ENCODE results near the gene C3orf49.

C3orf49 gene

GRCh38 chr3:63851287-63851686, 32.2 kb downstream of the C3orf49 start:
- no peak for DNase-seq (ENCODE audit: low spot score)

DNA sequence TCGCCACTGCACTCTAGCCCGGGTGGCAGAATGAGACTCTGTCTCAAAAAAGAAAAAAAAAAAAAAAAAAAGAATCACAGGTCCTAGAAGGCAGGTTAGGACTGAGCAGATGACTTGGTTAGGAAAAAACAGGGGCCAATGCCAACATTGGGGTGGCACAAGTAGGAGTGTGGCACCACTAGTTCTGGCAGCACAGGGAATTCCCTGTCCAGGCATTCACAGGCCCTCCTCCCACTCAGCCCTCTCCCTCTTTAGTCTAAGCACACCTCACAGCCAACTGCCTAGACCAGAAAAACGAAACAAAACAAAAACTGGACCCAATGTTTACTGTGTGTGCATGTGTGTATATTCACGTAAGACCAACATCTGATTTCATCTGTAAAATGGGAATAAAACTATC, 34.0 kb downstream of the C3orf49 start:
- DNase-seq (ENCODE audit: low spot score), result no peak

DNA sequence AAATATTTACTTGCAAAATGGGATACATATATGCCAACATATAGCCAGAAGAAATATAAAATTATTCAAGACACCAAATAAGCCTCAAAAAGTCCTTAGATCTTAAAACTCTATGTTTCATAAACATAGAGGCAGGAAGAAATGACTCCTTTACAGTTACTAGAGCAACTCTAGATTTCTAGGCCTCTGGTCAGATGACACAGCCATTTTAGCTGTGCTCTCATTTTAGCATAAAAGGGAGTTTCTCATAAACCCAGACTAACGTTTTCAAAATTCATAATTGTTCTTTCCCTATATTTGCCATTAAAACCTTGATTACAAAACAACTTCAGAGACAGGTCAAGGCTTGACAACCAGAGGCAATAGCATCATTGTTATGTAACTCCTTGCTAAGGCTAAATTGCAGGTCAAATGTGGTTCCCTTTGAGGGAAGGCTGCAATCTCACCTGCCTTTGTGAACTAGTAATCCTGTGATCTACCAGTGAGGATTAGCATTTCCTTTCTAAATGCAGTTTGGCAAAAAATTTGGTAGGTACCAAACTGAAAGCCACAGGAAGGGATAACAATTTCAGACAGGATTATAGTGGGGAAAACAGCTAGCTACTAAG, 36.3 kb downstream of the C3orf49 start:
- DNase-seq (ENCODE audit: low spot score), result no peak

DNA sequence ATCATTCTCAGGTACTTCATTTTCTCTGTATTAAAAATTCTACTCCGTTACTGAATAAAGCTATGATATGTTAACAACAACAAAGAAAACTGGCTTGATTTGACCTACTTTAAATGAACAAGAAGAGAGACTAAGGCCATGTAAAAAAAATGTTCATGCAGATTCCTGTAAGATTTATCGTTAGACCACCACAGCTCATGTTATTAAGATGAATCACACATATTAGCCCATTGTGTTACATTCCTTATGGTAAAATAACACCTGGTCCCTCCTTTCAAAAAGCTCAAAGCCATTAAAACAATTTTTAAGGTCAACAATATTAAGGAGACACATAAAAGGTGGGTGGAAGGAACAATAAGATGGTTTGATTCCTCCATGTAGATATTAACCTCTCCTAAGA, 38.2 kb downstream of the C3orf49 start:
- DNase-seq (ENCODE audit: low spot score), result no peak

DNA sequence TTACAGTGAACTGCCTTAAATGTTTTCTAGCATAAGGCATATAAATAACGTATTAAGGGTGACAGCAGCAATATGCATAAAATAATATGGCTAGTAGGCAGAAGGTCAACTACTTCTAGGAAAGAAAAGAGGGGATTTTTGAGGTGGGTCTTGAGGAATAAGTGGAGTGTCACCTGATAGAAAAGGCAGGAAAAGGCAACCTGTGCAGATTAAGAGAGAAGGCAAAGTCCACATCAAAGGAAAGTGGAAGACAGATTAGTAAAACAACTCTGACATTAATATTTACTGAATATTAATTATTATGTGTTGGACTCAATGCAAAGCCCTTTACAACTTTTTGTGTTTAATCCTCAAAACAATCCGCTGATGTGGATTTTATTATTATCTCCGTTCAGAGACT, 41.7 kb downstream of the C3orf49 start:
- DNase-seq (ENCODE audit: low spot score), result no peak

GRCh38 chr3:63861306-63861705, 42.2 kb downstream of the C3orf49 start:
- no peak for DNase-seq (ENCODE audit: low spot score)

- DNase-seq (ENCODE audit: low spot score), result no peak
These were observed 43.7 kb downstream of the C3orf49 start for GRCh38 chr3:63862804-63863149.

- DNase-seq (ENCODE audit: low spot score), result peak; percentile 32
These were observed 44.3 kb downstream of the C3orf49 start, which contains the start of the genes ATXN7 and THOC7 for GRCh38 chr3:63863150-63864007. Gene ATXN7 (plus strand): TSS chr3:63863867. CDS start chr3:63912599, 48,732 bp downstream. Gene THOC7 (minus strand): TSS chr3:63863805. CDS start chr3:63863790, 15 bp downstream.

- DNase-seq (ENCODE audit: low spot score), result no peak
These were observed 45.2 kb downstream of the C3orf49 start for GRCh38 chr3:63864008-63864964.

GRCh38 chr3:63864965-63865327, 45.8 kb downstream of the C3orf49 start:
- DNase-seq (ENCODE audit: low spot score), result no peak

GRCh38 chr3:63867225-63867624, 48.1 kb downstream of the C3orf49 start:
- no peak for DNase-seq (ENCODE audit: low spot score)

- DNase-seq (ENCODE audit: low spot score), result no peak
These were observed 51.0 kb downstream of the C3orf49 start for GRCh38 chr3:63869940-63870614.

GRCh38 chr3:63870615-63871005, 51.5 kb downstream of the C3orf49 start:
- no peak for DNase-seq (ENCODE audit: low spot score)

DNA sequence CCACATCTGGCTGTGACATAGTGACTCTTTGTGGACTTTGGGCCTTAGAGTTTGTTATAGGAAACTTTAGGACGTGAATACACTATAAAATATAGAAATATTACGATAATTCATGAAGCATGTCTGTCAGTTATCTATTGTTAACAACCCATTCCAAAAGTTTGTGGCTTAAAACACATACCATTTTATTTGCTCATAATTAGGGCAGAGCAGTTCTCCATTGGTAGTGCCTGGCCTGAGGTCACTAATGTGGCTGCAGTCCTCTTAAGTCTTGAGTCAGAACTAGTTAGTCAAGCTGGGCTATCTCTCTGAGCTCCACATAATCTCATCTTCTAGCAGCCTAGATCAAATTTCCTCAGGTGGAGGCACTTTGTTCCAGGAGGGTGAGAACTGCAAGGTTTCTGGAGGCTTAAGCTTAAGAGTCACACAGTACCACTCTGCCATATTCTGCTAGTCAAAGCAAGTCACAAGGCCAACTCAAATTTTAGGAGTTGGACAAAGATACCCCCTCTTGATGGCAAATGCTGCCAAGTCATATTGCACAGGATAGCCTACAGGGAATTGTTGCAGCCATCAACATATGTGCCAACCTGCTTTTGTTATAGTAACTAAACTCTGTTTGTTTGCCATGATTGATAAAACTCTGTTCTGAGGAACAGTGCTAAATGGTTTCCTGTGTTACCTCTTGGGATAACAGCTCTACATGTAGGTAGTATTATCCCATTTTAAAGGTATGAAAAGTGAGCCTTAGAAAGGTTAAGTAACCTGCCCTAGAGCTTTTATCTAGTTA, 53.2 kb downstream of the C3orf49 start:
- no peak for DNase-seq (ENCODE audit: low spot score)

GRCh38 chr3:63874769-63875168, 55.7 kb downstream of the C3orf49 start:
- no peak for DNase-seq (ENCODE audit: low spot score)

GRCh38 chr3:63875510-63875909, 56.4 kb downstream of the C3orf49 start:
- DNase-seq (ENCODE audit: low spot score), result no peak

DNA sequence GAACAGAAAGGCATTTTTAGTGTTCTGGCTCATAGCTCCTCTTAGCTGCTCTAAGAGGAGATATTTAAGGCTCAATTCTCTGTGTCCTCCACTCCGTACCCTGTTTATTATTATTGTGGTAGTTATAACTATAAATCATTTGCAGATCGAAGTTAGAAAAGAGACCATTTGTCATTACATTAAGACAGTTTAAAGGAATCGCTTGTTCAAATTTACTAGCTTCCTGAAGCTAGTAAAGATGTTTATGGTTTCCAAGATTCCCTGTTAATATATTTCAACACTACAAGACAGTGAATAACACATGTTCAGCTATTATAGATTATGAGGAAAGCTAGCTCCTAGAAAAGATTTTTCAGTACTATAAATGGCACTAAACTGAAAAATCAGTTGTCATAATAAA, 57.2 kb downstream of the C3orf49 start:
- no peak for DNase-seq (ENCODE audit: low spot score)

DNA sequence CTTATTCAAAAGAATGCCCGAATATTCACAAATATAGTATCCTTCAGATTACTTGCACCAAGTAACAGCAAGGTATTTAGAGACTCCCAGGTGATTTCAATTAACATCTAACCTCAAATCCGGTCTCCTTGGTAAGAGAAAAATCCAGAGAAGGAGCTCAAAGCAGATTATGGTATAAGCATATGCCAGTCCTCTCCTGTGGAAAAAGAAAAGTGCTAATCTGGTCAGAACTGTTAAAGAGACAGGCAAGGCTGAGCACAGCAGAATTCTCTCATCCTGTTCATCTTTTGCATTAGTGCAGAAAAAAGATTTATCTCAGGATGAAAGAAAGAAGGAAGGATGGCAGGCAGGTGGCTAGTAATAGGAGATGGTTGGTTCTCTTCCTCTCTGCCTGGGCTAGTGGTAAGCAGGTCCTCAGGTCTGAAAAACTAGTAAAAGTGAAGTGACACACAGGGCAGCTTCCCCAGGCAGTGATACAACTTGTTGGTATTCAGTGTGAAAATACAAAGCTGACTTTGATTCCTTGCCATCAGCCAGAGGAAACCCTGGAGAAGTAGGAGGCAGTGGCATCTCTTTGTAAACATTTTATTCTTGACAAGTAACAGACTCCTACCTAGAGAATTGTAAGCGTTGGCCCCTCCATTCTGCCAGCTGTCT, 58.8 kb downstream of the C3orf49 start:
- no peak for DNase-seq (ENCODE audit: low spot score)

DNA sequence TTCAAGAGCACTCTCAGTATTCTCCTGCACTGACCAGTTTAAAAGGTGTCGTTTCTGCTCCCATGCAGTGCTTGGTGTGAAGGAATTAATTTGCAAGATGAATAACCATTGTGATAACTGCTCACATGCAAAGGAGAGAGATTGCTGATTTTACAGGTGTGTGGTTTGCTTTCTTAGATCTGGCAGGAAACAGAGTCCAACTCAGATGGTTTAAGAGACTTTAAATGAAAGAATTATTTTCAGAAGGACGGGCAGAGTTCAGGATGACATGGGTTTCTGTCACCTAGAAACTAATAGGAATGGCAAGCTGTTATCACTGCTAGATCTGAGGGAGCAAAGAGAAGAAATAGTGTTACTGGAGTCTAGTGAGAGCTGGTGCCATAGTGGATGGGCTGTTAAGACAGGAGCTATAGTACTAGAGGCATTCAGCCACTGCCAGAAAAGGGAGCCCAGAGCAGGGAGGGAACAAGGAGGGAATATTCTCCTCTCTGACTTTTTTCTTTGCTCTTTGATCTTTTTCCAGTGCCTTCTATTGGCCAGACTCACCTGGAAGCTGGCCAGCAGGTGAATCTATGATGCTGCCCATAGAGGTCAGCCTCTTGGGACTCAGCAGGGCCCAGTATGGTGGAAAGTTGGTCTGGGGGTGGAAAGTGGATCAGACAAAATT, 59.4 kb downstream of the C3orf49 start:
- DNase-seq (ENCODE audit: low spot score), result no peak

DNA sequence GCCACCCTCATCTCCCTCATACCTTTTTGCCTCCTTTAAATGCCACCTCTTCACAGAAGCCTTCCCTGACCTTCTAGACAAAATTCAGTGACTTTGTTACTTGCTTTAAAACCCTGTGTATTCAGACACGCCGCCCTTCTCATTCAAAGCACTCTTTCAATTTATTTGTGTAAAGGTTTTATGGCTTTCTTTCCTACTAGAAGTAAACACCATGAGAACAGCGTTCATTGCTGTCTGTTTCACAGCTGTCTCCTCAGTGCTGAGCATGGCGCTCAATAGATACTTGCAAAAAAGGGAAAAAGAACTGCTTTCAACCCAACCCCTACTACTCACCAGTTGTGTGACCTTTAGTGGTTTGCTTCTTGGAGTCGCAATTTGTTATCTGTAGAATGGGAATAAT, 61.6 kb downstream of the C3orf49 start:
- no peak for DNase-seq (ENCODE audit: low spot score)
